Astrocyte of the cerebellum (primary cell): ENCODE data around the gene TSPAN4.

Experiments used
- DNase-seq: peaks from one replicate; pipeline ENCODE4 v3.0.0-alpha.2; 2011; ENCODE audit warnings: low read depth
- H3K4me3 ChIP-seq: 2 replicates; pipeline ENCODE4 v1.5.1; 2011; ENCODE audit warnings: mild to moderate bottlenecking, low read depth, low read length, moderate library complexity
- CTCF ChIP-seq: IDR thresholded peaks from 2 replicates; pipeline ENCODE4 v1.5.1; 2012; ENCODE audit warnings: low read length, low read depth, moderate library complexity, mild to moderate bottlenecking; ENCODE audit errors: missing control alignments
- in situ Hi-C: cut with HindIII; loops from 2 replicates; pipeline ENCODE4 v1.10.0; 2017; ENCODE audit warnings: low sequenced_read_pairs

TSPAN4 gene

GRCh38 chr11:913043-913442 is 70.4 kb downstream of the TSPAN4 start:
- H3K4me3 ChIP-seq = no peak overlapping the region
- TF ChIP-seq CTCF = no peak
- DNase-seq = no peak
- in situ Hi-C loops = loop anchor here (5.0 kb wide), 1 partner anchor 84 kb away; no protein-coding TSS in a partner anchor

GRCh38 chr11:914204-914603 is 71.6 kb downstream of the TSPAN4 start:
- no peak for DNase-seq
- in situ Hi-C loops = loop anchor here (5.0 kb wide), 1 partner anchor 83 kb away; no protein-coding TSS in a partner anchor
- H3K4me3 ChIP-seq = no peak overlapping the region
- TF ChIP-seq CTCF = no peak

- DNase-seq = no peak
- in situ Hi-C loops = loop anchor here (5.0 kb wide), 1 partner anchor 82 kb away; no protein-coding TSS in a partner anchor
Observed at GRCh38 chr11:914747-915501, 72.3 kb downstream of the TSPAN4 start.

More at GRCh38 chr11:914747-915501, 72.3 kb downstream of the TSPAN4 start:
- TF ChIP-seq CTCF = no peak
- no peak overlapping the region for H3K4me3 ChIP-seq
